Amniotic epithelial cell (primary cell): Measurements from ENCODE around the gene AGPAT3.

ENCODE experiments used
- DNase-seq: peaks from one replicate; pipeline ENCODE4 v3.0.0-alpha.2; 2010; ENCODE audit warnings: low read depth

Gene AGPAT3

DNA sequence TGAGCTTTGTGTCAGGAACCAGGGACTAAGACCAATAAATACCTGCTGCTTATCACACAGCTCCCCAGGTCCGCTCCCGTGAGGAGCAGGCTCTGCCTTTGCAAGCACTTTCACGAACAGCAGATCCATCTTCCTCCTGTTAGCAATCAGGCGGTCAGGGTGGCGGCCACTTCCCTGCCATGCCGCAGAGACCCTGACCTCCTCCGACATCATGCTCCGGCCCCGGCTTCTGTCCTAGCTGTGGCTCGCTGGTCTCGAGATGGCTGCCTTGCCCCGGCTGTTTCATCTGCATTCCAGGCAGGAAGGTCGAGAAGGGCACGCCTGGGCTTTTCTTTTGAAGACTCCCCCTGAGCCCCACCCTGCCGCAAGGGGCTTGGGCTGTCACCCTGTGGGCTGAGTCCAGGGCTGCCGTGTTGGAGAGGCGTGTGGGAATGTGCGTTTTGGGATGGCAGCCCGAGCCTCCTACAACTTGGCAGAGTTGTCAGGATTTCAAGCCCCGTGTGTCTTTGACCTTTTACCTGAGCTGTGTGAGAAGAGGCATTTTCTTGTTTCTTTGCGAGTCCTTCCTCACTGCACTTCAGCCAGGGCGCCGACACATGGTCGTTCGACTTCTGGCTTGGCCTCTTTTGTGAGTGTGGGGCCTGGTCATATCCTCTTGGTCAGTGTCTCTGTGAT is 59.5 kb downstream of the AGPAT3 start:
- no peak for DNase-seq

- no peak for DNase-seq
Measured at GRCh38 chr21:43925096-43925481, 60.1 kb downstream of the AGPAT3 start.

- no peak for DNase-seq
Measured at GRCh38 chr21:43925609-43926008, 60.6 kb downstream of the AGPAT3 start.

DNA sequence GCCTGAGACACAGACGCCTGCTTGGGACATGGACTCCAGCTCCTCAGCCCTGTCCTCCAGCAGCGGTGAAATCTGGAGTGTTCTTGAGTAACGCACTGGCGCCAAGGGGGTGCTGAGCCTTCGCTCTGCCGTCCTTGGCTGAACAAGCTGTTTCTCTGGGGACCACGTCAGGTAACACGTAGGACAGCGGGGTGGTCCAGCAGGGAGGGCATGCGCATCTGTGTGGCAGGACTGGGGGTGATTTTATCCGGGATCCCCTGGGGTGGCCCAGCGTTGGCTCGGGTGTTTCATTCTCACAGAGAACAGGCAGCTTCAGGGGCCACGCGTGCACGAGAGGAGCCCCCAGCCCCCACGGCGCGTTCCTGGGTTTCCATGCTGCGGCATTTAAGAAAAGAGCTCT is 61.2 kb downstream of the AGPAT3 start:
- no peak for DNase-seq

DNA sequence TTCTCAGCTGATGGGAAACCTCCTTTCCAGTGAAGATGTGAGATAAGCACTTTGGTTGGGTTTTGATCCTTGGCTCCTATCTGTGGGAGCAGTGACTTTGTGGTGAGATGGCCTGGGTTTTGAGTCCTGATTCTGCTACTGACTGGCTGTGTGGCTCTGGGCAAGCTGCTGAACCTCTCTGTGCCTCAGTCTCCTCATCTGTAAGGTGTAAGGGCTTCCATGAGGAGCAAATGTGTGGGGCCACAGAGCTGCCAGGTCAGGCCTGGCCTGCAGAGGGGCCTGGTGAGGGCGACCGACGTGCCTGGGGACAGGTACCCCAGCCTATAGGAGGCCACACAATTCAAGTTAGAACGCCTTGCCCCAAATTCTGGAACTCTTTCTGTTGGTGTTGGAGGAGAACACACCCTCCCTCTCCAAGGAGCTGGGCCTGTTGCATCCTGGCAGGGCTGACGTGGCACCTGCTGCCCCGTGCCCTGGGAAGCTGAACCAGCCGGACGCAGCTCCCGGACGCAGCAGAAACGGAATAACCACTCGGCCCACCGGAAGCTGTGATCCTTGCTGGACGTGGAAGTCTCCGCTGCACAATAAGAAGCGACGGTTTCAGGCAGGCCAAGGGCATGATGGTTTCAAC is 62.7 kb downstream of the AGPAT3 start:
- no peak for DNase-seq

DNA sequence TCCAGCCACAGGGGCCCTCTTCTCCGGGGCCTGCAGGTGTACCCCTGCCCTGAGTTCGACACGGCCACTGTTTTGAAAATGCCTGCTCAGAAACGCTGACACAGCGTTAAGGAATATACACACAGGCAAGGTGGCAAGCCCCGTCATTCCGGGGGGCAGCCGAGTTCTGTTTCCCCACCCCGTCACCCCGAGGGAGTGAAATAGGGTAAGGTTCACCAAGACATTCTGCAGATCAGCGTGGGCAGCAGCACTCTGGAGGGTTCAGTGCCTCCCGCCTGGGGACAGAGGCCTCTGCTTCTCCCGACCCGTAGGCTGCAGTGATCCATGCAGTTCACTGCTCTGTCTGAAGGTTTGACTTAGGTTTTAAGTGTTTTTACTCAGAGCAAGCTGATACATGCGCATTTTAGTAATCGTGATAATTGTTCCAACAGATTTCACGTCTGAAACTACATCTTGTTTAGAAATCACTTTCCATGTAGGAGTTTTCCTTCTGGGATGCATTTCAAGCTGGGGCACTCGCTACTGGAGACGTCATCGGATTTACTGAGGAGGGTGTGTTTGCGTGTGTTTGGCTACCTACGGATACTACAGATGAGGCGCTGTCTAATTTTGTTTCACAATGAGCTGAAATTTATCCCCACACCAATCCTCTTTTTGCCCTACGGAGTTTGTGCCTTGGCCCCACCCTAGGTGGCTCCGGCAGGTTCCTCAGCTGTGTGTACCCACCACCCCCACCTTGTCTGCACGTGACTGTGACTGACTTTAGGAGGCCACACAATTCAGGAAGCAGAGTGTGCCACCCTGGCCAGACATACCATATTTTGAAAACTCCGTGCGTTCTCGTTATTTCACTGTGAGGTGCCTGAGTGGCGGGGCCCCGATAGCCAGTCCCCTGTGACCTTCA is 63.5 kb downstream of the AGPAT3 start:
- no peak for DNase-seq

DNA sequence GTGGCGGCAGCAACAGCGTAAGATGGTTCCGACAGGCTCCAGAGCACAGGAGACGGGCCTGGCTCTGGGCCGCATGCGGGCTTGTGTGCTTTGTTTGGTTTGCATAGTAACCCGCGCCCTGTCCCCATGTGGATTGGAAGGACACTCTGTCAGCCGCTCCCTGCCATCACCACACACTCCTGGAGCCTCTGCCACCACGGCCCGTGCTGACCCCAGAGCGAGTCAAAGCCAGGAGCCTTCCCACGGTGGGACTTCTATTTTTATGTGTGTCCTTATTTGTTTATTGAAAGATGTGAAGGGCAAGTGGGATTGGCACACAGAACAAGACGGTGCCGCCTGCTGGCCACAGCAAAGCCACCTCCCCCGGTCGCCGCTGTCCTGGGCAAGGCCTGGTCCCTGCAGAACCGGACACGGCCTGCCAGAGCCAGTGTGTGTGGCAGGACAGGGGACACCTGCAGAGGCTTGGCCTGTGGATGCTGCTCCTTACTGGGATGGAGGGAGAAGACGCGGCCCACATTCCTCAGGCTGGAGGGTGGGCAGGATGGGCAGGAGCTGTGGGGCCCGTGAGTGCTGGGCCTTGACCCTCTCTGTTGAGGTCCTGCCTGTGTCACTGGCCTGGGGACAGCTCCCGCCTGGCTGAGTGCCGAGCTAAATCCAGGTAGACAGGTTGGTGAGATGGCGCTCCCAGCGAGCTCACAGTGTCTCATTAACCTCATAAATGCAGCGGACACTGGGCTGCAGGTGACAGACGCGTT is 64.4 kb downstream of the AGPAT3 start:
- no peak for DNase-seq

DNA sequence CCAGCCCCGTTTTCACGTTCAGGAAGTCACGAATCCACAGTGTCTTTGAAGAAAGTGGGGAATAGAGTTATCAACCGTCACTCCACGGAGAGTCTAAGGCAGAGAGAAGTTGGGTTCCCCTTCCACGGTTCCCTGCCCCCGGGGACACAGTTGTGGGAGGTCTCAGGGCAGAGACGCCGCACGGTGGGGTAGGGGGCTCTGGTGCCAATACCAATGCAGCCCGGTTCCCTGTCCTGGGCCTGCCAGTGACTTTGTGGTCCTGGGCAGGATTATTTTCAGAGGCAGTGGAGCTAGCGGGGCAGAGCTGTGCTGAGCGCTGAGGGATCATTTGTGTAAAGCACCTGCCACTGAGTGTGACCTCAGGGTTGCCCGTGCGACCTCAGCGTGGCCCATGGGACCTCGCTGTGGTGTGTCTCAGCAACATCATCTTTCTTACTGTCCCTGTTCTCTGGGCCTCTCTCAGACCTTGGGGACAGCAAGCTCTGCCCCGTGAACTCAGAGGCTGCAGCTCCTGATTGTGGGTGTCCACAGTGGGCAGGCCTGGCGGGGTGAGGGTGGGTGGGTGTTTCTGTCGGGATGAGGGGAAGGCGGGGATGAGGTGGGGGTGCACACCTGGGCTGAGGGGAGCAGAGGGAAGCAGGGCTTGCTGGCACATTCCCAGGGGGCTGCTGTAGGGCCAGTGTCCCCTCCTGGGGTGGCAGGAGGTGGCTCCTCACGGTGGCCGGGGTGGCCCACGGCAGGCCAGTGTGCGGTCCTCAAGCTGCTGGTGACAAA is 65.2 kb downstream of the AGPAT3 start:
- DNase-seq = no peak

- DNase-seq = no peak
Measured at GRCh38 chr21:43930848-43931375, 65.9 kb downstream of the AGPAT3 start.

DNA sequence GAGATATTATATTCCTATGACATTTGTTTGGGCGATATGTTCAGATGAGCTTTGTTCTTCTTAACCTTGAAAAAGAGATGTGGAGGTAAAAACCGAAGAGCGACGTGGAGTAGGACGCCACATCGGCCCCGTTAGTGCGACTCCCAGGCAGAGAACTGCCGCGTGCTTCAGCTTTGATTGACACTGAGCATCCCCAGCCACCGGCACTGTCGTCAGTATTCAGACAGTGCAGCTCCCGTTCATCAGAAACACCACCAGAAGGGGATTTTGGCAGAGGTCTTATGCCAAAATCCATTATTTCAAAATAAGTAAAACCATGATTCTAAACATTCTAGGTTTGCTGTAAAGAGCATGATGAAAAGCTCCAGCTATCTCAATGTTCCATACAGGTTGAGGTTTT is 66.5 kb downstream of the AGPAT3 start:
- no peak for DNase-seq

DNA sequence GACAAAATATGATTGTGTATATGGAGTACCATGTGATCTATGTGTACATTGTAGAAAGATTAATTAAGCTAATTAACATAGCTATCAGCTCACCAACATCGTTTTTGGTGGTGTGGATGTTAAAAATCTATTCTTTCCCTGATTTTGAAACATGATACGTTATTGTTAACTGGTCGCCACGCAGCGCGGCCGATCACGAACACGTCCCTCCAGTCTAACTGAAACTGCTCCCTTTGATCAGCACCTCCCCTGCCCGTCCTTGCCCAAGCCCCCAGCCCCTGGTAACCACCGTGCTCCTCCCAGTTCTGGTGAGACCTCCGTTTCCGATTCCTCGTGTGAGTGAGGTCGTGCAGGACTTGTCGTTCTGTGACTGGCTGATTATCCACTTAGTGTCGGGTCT is 67.0 kb downstream of the AGPAT3 start:
- DNase-seq = no peak

DNA sequence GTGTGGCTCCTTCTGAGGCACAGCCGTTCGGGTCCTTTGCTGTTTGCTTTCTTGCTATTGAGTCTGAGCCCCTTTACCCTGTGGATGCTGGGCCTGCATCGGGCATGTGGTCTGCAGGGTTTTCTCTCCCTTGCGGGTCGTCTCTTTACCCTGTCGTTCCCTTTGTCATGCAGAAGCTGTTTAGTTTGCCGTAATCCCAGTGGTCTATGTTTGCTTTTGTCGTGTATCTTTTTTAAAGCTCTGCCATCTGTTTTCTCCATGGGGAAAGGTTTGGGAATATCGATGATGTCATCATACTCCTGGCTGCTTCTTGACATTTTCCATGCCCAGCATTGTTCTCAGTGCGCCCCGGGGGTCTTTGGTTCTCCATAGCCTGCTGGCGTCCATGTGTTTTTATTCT is 68.2 kb downstream of the AGPAT3 start:
- no peak for DNase-seq

- no peak for DNase-seq
Measured at GRCh38 chr21:43933680-43934079, 68.7 kb downstream of the AGPAT3 start.

DNA sequence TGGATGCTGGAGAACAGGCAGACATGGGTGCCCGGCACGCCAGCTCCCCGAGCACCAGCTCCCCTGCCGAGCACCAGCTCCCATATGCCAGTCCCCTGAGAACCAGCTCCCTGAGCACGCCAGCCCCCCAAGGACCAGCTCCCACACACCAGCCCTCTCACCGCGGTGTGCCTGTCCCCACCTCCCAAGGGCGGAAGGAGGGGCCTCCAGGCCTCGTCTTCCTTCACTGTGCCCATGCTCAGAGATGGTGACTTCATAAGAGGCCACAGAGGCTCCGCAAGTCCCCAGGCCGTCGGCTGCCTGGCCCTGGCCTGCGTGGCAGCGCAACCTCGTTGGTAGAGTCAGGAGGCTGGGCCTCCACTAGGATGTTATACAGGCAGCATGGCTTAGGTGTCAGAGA is 69.1 kb downstream of the AGPAT3 start:
- no peak for DNase-seq

GRCh38 chr21:43934716-43935705 is 70.0 kb downstream of the AGPAT3 start:
- DNase-seq = no peak

GRCh38 chr21:43935711-43936110 is 70.7 kb downstream of the AGPAT3 start:
- DNase-seq = no peak

DNA sequence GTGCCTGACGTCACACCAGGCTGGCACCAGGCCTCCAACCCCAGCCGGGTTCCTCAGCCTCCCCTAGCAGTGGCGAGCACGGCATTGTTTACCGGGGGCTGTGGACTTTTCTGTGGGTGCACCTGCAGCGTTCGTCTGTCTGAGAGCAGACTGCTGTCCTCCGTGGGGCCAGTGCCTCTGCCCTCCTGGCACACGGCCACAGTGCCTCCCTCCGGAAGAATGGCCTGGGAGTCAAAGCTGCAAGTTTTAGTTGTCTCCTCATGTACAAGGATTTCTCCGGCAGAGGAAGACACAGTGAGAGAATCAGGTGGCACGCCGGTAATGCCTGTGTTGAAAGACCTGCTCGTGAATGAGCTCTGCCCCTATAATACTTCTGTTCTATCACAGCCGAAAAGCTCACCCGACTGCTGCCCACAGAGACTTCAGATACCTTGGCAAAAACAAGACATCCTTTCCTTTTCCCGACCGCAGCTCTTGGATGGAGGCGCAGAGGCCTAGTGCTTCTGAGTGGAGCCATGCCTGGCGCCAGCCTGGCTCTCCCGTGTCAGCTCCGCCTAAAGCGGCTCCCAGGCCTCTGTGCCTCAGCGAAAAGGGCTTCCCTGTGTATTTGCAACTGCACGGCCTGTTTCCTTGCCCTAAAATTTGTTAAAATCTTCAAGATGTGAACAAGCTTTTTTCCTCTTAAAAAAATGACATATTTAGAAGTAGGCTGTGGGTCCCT is 71.4 kb downstream of the AGPAT3 start:
- DNase-seq = no peak

DNA sequence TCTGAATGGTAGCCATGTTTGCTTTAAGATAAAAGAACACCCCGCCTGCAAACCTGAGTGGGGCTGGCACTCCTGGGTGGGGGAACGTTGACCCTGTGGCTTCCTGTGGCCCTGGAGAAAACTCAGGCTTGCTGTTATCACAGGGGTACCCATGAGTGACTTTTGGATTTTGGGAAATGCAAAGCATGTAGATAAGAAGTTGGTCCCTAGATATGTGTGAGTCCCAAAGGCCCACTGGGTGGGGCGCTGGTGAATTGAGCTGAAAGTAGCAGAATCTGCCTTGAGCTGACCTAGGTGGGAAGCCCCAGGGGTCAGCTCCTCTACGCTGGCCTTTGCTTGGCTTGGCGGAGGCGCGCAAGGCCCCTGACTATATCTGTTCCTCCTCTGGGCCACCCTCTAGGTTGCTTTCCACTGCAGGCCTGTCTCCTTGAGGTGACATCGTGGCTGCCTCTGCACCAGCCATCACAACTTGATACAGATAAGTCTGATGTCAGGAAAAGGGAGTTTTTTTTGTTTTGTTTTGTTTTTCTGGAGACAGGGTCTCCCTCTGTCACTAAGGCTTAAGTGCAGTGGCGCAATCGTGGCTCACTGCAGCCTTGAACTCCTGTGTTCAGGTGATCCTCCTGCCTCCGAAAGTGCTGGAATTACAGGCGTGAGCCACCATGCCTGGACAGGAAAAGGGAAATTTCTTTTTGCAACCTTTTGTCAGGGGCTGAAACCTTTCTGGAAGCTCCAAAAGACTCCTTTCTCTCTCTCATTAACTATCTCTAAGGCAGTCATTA is 72.2 kb downstream of the AGPAT3 start:
- no peak for DNase-seq

DNA sequence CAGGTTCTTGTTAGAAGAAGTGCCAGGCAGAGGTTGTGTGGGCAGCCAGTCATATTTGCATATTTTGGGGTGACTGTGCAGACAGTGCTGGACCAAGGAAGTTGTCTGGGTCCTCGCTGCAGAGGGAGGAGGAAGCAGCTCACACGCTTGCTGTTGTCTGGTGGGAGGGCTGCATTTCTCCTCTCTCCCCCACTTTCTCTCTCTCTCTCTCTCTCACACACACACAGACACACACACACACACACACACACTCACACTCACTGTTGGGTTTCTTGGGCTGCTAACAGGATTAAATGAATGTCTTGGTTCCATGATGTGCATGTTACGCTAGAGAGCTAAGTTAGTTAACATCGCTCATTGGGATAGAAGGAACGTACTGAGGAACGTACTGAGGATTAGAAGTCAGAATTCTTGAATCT is 72.9 kb downstream of the AGPAT3 start:
- DNase-seq = no peak
